HG03378 (cell line): ENCODE measurements around the gene ZAP70.

Experiments used
- ATAC-seq: cut with Tn5 transposase; IDR thresholded peaks from one replicate; pipeline ENCODE4 v1.9.1; 2021; ENCODE audit warnings: mild to moderate bottlenecking, moderate library complexity; ENCODE audit not compliant: unreplicated experiment

ZAP70 gene

DNA sequence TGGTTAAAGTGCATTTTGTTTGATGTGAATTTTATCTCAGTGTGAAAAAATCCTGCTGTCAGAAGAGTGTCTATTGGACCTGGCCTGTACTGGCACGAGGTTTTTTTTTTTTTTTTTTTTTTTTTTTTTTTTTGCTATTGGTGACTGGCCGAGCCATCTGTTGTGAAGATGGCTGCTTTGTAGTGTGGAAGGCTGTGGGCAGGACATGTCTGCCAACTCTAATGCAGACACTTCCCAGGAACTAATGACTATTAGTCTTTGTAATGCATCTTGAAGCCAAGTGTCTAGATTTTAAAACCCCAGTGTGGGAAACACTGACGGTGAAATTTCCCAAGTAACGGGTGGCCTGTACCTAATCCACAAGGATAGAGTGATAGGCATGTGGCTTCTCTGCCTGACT, 34.3 kb downstream of the ZAP70 start:
- ATAC-seq, result no peak

DNA sequence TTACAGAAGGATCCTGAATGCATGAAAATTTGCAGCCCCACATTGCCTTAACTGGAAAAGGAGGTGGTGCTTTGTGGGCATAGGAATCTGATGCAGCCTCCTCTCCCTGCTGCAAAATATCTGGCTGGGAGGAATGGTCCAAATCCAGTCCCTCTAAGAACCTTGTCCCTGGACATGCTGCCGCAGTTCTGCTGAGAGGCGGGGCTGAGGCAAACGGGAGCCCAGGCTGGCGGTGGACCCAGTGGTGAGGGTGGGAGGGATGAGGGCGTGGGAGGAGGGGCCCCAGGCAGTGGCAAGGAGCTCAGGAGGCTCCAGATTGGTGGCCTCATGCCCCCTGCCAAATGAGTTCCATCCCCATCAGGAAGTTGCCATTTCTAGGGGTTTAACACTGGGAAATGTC, 36.2 kb downstream of the ZAP70 start:
- ATAC-seq, result no peak

DNA sequence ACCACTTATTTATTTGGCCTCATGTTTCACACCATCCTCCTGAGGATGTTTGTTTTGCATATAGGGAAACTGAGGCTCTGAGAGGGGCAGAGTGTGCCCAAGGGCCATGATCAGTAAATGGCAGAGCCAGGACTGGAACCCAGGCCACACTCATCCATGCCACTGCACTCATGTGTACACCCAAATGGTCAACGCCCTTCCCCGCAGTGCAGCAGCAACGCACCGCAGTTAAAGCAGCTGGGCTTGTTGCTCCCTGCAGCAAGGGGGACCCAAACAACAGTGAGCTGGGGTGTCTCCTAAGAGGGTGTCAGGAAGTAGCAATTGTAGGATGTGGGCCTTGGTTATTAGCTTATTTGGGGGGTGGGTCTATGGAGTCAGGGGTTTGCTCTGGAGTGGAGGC, 36.6 kb downstream of the ZAP70 start:
- no peak for ATAC-seq

DNA sequence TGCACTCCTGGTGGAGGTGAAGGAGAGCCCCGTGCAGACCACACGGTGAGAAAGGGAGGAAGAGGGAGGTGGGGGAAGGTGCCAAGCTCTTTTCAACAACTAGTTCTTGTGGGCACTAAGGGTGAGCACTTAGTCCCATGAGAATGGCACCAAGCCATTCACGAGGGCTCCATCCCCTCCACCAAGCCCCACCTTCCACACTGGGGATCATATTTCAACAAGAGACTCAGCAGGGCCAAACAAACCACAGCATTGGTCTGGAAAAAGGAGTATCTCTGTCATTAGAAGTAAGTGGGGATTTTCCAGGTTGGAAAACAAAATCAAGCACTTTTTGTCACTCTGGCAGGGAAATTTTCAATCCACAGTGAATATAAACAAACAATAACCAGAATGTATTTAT, 38.4 kb downstream of the ZAP70 start:
- no peak for ATAC-seq

DNA sequence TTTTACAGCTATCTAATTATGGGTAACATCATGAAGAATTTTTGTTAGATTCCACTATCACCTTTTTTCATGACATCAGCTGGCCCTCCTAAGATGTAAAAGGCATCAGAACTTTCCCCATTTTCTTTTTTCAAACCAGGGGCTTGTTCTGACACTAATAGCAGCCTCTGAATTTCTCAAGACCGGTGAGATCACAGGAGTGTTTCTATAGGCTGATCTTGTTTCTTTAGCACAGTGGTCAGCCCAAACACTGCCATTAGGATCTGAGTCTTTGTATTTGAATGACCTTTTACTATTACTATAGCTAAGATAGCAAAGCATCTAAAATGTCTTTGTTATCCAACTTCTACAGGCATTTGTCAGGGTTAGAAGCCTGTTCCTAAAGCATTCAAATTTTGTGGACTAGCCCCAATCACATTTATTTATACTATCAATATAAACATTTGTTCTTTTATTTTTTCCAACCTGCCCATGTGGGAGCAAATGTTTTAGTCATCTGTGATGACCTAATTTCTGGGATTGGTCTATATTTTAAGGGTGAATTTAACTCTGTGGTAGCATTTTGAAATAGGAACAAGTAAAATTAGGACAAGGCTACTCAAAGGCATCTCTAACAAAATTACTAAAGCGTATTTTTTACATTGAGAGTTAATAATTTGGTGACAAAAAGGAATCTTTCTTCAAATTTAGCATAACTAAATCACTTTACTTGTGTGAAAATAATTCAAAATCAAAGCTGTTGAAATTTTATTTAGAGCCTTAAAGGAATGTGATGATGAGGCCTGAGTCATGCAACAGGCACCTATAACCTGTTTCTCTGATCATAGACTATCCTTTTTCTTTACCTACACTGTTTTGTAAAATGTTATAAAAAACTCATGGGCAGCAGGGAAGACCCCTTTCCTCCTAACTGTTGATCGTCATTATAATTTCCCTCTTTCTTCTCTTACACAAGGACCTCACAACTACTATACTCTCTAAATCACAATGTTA, 39.3 kb downstream of the ZAP70 start:
- ATAC-seq, result no peak

DNA sequence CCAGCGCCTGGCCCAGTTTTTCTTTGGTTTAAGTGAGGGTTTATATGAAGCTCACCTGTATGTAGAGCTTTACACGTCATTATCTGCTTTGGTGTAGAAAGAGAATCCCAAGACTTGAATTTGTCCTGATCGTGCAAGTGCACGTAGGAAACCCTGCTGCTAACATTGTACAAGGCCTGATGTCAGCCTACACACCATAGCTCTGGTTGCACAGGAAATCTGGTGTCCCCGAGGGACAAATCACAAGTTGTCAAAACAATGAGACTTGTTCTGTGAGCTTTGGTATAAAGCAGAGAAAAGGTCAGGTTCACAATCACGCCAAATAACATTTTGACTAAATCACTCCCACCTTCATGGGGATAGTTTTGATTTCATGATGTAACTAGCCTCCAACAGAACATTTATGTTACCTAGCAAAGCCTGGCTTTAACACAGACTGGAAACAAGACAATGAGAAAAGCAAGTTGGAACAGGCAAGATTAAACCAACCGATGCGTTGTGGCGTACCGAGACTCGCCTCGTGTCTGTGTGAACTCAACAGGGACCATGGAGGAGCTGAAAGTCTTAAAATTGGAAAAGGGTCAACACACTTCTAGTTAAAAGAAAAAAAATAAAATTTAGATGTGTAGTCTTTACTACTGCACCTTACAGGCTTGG, 41.4 kb downstream of the ZAP70 start:
- ATAC-seq, result no peak

DNA sequence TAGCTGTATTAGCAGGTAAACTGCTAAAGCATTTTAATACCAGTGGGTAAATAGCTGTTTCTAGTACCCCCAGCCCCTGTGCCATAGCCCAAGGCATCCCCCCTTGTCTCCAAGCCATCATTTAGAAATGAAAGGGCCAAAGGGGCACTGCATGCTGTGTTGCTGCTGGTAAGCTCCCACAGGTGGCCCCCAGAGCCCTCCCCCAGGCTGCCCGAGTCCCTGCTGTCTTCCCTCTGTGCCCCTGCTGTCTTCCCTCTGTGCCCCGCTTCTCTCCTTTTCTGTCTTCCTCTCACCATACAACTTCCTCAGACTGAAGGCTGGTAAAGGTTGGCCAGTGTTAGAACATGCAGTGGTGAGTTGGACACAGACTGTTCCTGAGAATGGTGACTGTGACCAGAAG, 42.1 kb downstream of the ZAP70 start:
- ATAC-seq, result no peak

DNA sequence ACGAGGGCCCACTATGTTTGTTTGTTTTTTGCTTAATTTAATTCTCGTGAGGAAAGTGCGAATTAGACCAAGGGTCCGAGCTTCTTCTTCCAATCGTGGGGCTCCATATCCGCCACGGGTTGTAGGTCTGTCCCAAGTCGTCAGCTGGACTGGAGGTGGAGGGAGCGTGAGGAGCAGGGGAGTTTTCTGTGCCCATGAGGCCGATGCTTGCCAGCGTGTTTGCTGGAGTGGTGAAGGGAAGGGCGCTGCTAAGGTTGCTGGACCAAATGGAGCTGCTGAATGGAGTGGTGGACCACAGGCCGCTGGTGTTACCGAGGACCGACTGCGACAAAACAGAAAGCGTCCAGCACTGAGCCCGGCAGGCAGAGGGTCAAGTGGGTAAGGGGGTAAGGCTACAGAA, 43.7 kb downstream of the ZAP70 start:
- no peak for ATAC-seq

DNA sequence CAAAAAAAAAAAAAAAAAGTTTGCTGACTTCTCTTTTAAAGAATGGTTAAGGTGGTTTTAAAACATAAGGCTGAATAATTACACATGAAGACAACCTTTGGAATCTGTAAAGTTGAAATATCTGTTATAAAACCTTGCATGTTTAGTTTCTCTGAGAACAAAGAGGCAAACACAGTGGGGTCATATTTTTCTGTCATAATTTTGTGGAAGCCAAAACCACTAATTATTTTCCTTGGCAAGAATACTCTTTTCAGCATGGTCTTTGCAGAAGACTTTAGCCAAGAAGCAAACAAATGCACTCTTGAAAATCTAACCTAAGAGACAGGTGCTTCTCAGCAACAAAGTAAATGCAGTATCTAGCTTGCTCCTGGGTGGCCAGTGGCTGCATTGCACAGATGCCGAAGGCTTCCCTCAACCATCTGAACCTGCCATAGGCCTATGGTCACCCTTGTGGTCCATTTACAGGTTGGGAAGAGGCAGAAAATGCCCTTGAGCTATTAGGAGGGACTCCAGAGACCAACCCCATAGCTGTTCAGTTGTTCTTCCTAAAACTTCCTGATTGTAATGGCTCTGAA, 44.8 kb downstream of the ZAP70 start:
- no peak for ATAC-seq

DNA sequence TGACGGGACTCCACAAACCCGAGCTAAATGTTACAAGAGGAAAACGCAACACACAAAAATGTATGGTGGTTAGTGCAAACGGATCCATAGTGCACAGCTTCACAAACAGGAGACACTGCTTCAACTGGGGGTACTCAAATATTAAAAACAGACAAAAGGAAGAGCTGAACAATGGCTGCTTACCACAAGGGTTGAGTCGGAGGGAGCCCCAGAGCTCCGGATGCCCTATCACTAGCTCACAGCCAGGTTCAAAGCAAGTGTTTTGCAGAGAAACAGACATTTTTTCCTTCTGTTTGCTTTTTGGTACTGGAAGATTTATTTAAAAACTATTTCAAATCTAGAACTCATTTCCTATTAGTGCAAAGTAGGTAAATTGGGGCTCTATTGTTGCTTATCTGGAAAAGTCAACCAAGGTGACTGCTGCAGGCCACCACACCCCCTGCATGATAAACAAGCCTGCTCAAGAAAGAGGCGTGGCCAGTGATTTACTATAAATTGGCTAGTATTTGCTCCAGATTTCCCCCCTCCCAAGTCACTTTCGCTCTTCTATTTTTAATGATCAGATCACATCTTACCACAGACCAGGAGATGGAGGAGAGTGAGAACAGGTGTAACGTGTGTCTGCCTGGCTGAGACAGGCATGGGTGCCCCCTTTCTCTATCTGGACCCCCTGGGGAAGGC, 46.5 kb downstream of the ZAP70 start:
- ATAC-seq, result no peak

DNA sequence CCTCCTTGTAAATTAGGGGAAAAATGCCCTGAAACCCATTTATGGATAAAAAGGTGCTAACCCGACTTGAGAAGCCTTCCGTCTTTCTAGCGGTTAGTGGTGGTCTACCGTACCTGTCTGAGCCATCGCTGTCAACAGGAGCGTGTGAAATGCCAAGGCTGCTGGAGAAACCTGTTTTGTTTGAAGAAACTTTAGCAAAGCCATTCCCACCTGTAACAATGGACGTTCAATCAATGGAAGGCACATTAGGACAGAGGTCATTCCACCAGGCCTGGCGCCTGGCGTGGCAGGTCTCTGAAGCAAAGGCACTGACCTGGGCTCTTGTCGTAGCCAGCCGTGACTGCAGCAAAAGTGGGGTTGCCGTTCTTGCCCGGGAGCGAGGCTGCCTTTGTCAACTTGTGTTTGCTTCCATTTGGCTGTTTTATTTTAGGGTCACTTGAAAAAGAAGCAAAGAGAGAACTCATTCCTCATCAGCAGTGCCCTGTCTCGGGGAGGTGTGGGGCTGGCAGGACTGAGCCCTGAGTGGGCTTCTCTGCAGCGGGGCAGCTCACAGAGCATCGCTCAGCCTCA, 47.2 kb downstream of the ZAP70 start:
- ATAC-seq, result no peak

DNA sequence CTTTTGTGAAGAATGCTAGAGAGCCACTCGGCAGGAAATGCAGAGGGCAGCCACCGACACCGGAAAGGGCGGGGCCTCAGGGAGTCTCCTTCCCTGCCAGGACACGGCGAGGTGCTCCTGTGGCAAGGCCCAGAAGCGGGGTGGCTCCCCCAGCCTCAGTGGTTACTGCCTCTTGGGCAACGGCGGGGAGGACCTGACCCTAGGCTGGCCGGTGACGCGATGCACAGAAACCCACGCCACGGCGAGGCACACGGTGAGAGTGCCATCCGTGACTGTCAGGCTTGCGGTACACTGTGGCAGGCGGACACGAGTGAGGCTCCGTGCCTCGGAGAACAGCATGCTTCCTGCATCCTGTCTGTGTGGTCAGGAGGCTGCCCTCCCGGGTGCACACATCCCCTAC, 47.8 kb downstream of the ZAP70 start:
- no peak for ATAC-seq

DNA sequence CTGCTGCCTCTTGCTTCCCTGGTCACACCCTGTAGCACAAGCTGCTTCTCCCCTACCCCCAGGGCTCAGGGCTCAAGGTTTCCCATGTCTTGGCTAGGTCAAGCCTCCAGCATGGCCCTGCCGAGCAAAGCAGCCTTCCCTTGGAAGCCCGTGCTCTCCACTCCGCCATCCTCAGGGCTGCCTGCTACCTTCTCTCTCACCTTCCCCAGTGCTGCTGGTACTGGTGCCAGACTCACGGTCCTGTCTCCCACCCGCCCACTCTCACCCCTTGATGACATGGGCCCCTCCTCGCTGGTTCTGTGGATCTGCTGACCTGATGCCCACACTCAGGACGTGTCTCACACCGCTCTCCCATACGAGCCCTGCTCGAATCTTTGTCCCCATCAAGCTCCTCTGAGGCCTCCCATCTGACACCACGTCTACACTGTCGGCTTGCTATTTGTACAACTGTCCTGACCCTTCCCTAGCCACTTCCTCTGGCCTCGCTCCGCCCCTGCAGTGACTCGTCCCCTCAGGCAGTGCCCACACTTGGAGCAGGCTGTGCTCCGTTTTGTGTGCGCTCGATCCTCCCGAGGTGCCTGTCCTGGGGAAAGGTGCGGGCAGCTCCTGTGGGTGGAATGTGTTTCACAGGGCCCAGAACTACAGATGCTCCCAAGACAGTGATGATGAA, 49.9 kb downstream of the ZAP70 start:
- no peak for ATAC-seq

DNA sequence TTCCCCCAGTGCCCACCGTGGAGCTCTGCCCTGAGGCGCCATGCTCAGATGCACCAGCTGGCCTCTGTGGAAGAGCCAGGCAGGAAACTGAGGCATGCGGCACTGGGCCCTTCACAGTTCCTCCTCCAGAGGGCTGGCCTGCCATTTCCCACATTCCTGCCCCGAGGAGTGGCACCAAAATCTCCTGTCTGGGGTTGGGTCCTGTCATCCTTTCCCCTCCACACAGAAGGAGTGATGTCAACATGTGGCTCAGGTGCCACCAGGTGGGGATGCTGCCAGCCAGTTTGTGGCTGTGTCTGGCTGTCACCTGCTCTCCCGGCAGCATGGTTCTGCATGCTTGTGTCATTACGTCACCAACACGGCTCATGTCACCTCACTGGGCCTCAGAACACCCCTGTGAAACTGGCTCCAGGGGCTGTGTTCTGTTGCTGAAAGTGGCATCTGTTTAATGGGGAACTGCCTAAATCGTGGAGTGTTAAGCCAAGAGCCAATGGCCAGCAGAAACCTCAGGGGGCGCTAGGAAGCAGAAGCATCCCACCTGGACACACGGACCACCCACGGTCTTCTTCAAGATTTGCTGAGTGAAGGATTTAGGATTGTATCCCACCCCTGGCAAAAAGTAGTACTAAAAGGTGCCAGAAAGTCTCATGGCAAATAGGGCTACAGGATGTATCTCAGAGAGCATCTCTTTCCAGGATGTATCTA, 51.3 kb downstream of the ZAP70 start:
- no peak for ATAC-seq

DNA sequence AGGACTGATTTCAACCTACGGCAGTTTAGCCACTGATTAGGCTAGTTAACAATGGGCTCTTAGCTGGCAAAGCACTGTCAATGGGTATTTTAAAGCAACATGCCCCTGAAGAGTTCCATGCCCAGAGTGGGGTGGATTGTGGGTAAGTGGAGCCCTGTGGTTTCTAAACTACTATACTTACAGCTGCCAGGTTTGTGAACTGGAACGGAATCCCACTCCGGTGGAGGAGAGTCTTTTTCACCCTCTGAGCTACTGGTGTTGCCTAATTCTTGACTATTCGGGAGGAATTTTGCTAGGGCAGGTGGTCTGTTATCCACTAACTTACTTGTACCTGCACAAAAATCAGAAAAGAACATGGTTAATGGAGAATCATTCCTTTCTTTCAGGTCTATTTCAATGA, 52.6 kb downstream of the ZAP70 start:
- no peak for ATAC-seq

DNA sequence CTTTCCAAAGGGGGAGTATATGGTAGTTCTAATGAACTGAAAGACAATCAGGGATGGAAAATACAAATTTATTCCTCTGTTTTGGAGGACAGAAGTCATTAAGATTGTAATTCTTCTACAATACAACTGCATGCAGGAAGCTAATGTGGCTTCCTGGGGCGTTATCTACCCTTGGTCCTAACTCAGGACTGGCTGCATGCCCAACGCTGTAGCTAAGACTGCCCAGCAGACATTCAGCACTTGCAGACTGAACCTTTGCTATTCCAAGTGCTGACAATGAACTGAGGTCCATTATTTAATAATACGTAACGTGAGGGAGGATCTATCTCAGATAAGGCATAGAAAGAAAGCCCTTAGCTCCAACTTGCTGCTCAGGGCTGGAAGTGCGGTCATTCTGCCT, 53.2 kb downstream of the ZAP70 start:
- no peak for ATAC-seq

DNA sequence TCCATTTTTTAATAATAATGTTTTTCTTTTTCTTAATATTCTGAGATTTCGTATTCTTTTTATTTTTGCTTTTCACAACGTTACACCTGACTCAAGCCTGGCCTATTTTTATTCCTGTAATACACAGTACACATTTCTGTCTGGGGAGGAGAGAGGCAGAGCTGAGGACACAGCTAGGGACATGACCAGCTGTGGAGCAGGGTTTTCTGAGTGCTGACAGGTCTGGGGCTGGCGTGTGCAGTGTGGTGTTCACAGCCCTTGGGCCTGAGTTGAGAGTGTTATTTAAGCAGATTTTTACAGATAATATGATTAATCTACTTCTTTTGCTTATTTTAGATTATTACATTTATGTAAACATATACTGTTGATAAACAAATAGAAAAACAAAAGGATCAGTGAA, 55.9 kb downstream of the ZAP70 start:
- no peak for ATAC-seq

DNA sequence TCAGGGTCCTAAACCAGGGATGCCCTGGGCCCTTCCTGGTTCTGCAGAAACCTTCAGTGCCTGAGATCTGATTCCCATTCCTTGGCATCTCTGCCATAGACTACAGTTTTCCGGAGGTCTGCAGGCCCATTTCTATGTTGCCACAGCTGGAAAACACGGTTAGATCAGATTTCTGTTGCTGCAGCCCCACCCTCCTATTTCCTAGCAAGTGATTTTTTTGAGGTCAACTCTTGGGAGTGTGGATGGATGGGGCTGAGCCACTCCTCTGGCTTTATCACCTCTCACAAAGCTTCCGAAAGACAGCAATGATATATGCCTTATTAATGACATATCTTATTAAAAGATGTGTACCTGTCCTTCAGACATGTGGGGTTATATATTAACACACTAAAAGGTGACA, 56.3 kb downstream of the ZAP70 start:
- ATAC-seq, result no peak

DNA sequence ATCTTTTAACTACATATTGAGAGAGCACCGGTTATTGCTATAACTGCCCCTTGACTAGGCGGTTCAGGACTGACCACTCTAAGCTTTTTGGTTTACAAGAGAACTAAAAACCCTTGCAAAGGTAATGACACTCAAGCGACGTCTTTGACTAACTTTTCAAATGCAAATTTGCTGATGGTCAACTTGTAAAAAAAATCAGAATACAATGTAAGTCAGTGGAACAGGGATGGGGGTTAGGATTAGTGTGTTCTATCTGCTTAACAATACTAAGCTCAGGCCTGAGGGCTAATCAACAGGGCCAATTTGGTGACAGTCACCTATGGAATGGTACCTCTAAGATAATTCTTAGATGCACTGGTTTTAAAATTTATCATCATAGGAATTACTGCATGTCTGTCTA, 57.1 kb downstream of the ZAP70 start:
- ATAC-seq, result no peak

DNA sequence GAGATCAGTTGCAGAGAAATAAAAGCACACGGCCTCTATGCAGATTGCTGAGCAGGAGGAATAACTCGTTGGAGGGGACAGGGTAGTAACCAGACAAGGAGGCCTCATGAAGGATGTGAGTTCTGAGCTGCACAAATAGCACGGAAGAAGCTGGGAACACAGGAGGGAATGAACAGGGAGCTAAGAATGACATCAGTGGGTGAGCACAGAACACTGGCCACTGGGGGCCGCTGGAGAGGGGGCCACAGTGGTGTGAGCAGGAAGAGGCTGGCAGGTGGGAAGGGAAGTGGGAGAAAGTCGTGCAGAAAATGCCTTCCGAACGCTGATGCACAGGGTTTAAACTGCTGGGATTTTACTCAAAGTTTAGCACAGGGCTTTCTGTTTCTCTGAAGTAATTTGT, 61.0 kb downstream of the ZAP70 start:
- ATAC-seq, result no peak
